ENCODE results near the gene PDCD1LG2. TPM values are rescaled to one million over a fixed set of nuclear protein-coding genes. Genes with fewer than 3 reads are reported as not detected.

The PDCD1LG2 gene
- total RNA-seq, 6 donors from 2014 or later = 1.0 to 10.6 (median 3.2) TPM

- no peak overlapping the region for H3K27ac ChIP-seq
- H3K4me3 ChIP-seq = no peak overlapping the region
- no peak for TF ChIP-seq EP300 (IDR thresholded peaks at IDR 0.05)
- TF ChIP-seq POLR2A (IDR thresholded peaks at IDR 0.05) = no peak
- no peak for TF ChIP-seq CTCF (IDR thresholded peaks at IDR 0.05)
- TF ChIP-seq POLR2AphosphoS5 (IDR thresholded peaks at IDR 0.05) = no peak
- H3K4me1 ChIP-seq = no peaks in the 10 kb centered on the region
- DNase-seq (no peak), ATAC-seq (ENCODE audit: low FRiP score in 2 of 2) (peak in 1 of 2 donors; percentile 60)
- 45 to 61% methylated on average over 2 of the region's 2 CpGs for WGBS, 2 donors
- no peaks in the 10 kb centered on the region for H3K36me3 ChIP-seq
- no peaks in the 10 kb centered on the region for H3K27me3 ChIP-seq
- H3K9me3 ChIP-seq = no peaks in the 10 kb centered on the region
These were observed 8.0 kb downstream of the PDCD1LG2 start for GRCh38 chr9:5518171-5518936.

- no peak for DNase-seq
- no peaks in the 10 kb centered on the region for H3K36me3 ChIP-seq
- ATAC-seq (ENCODE audit: low FRiP score in 2 of 2) = no peak
- H3K4me3 ChIP-seq = no peak overlapping the region
- H3K9me3 ChIP-seq = no peaks in the 10 kb centered on the region
- H3K4me1 ChIP-seq = no peaks in the 10 kb centered on the region
- TF ChIP-seq EP300 (IDR thresholded peaks at IDR 0.05) (no peak), CTCF (IDR thresholded peaks at IDR 0.05) (no peak), POLR2AphosphoS5 (IDR thresholded peaks at IDR 0.05) (no peak), POLR2A (IDR thresholded peaks at IDR 0.05) (no peak)
- H3K27ac ChIP-seq = no peak overlapping the region
- 49 to 67% methylated on average over 2 of the region's 2 CpGs for WGBS, 2 donors
- no peaks in the 10 kb centered on the region for H3K27me3 ChIP-seq
These were observed 8.6 kb downstream of the PDCD1LG2 start for GRCh38 chr9:5518937-5519319.

- 96 to 98% methylated on average over 4 of the region's 4 CpGs for WGBS, 2 donors
- no peaks in the 10 kb centered on the region for H3K9me3 ChIP-seq
- DNase-seq (no peak), ATAC-seq (ENCODE audit: low FRiP score in 2 of 2) (no peak)
- no peaks in the 10 kb centered on the region for H3K36me3 ChIP-seq
- H3K4me3 ChIP-seq = no peak overlapping the region
- H3K27ac ChIP-seq = no peak overlapping the region
- no peaks in the 10 kb centered on the region for H3K4me1 ChIP-seq
- H3K27me3 ChIP-seq = no peaks in the 10 kb centered on the region
- TF ChIP-seq EP300 (IDR thresholded peaks at IDR 0.05) (no peak), POLR2AphosphoS5 (IDR thresholded peaks at IDR 0.05) (no peak), POLR2A (IDR thresholded peaks at IDR 0.05) (no peak), CTCF (IDR thresholded peaks at IDR 0.05) (no peak)
These were observed 13.8 kb downstream of the PDCD1LG2 start for GRCh38 chr9:5524090-5524489.

GRCh38 chr9:5529683-5530221, 19.4 kb downstream of the PDCD1LG2 start:
- H3K4me3 ChIP-seq = no peak overlapping the region
- H3K4me1 ChIP-seq = peaks cover 8 to 26% (median 16%) of the 10 kb centered on the region in 4 donors
- no peak for TF ChIP-seq POLR2AphosphoS5 (IDR thresholded peaks at IDR 0.05)
- no peak for TF ChIP-seq POLR2A (IDR thresholded peaks at IDR 0.05)
- no peak for TF ChIP-seq EP300 (IDR thresholded peaks at IDR 0.05)
- H3K36me3 ChIP-seq = peaks cover 0 to under 1% (median 0%) of the 10 kb centered on the region in 4 donors
- 41 to 42% methylated on average over 4 of the region's 4 CpGs for whole genome bisulfite sequencing, 2 donors
- ATAC-seq (ENCODE audit: low FRiP score in 2 of 2) (no peak), DNase-seq (no peak)
- H3K27ac ChIP-seq = no peak overlapping the region
- H3K27me3 ChIP-seq = no peaks in the 10 kb centered on the region
- no peaks in the 10 kb centered on the region for H3K9me3 ChIP-seq

- ATAC-seq (ENCODE audit: low FRiP score in 2 of 2) (no peak), DNase-seq (no peak)
- Histone ChIP-seq H3K9me3 (no peaks in the 10 kb centered on the region), H3K4me1 (peaks cover 8 to 26% (median 16%) of the 10 kb centered on the region in 4 donors), H3K36me3 (peaks cover 0 to 9% (median 0%) of the 10 kb centered on the region in 4 donors), H3K4me3 (no peak overlapping the region), H3K27ac (no peak overlapping the region), H3K27me3 (no peaks in the 10 kb centered on the region)
- 13 to 27% methylated on average over 2 of the region's 2 CpGs for WGBS, 2 donors
- TF ChIP-seq CTCF (IDR thresholded peaks at IDR 0.05) = no peak
These were observed 21.0 kb downstream of the PDCD1LG2 start for GRCh38 chr9:5531101-5531882.

All from upper lobe of left lung (tissue), 6 donors.